HCT116 (cell line): ENCODE measurements around the gene WDR76. TPM values are rescaled to one million over a fixed set of nuclear protein-coding genes. Genes with fewer than 3 reads are reported as not detected.

Experiments used
- ATAC-seq: fragments of 200-7000 bp; cut with Tn5 transposase; 2 replicates; pipeline ENCODE4 v1.9.1; 2020; ENCODE audit warnings: mild to moderate bottlenecking, moderate library complexity
- BruUV-seq: library from RNA; stranded (reverse); fragments of 400-500 nt; replicated peaks from 2 replicates; lab custom pipeline; 2021; lab: Mats Ljungman, UMichigan
- CTCF ChIA-PET: fragments of 300-600 bp; sonication (Branson Sonifier 250); formaldehyde crosslinking; loops from one replicate; lab custom pipeline; 2021; ENCODE audit warnings: antibody characterized with exemption; lab: Charles Lee
- POLR2A ChIA-PET: fragments of 300-600, 350-600 bp; sonication (Branson Sonifier 250); formaldehyde crosslinking; loops from one replicate; lab custom pipeline; 2021; ENCODE audit warnings: antibody characterized with exemption; lab: Charles Lee
- RAD21 ChIA-PET, 2 experiments: fragments of 300-600 bp; sonication (Branson Sonifier 250); formaldehyde crosslinking; loops; one replicate each; lab custom pipeline; 2023; ENCODE audit warnings: low total read pairs in 2 of 2; ENCODE audit not compliant: uncharacterized antibody in 2 of 2, unreplicated experiment in 2 of 2, low non-redundant PET in 1 of 2; lab: Charles Lee
- DNase-seq: peaks from one replicate; pipeline ENCODE4 v3.0.0-alpha.2; 2010; ENCODE audit warnings: low read depth, low spot score
- H2AFZ ChIP-seq: fragments of 200-600 bp; shearing (Covaris generic), sonication (generic); 2 replicates; pipeline ENCODE4 v1.6.1; 2017; ENCODE audit warnings: low read depth, mixed run types, mixed read lengths, antibody characterized with exemption, low read length; ENCODE audit not compliant: poor library complexity, severe bottlenecking
- H3K27ac ChIP-seq: 2 replicates; pipeline ENCODE4 v1.5.1; 2012; ENCODE audit warnings: low read depth, low read length
- H3K27me3 ChIP-seq: fragments of 200-600 bp; sonication (generic); 2 replicates; pipeline ENCODE4 v1.6.1; 2016; ENCODE audit warnings: mixed run types, low read length, mixed read lengths; ENCODE audit not compliant: insufficient read depth
- H3K36me3 ChIP-seq, 2 experiments: fragments of 200-500 bp in 1 of 2; fragments of 200-600 bp in 1 of 2; sonication (Bioruptor generic) in 1 of 2; sonication (generic) in 1 of 2; 2 replicates each; pipeline versions ENCODE4 v1.5.1 to v1.6.1; 2014 to 2016; ENCODE audit warnings: low read length in 2 of 2, inconsistent platforms in 1 of 2, mixed read lengths in 1 of 2, mixed run types in 1 of 2; ENCODE audit not compliant: insufficient read depth in 2 of 2, control insufficient read depth in 1 of 2
- H3K4me1 ChIP-seq, 2 experiments: fragments of 200-600 bp in 1 of 2; sonication (generic) in 1 of 2; 2 replicates each; pipeline versions ENCODE4 v1.5.1 to v1.6.1; 2012 to 2017; ENCODE audit warnings: low read length in 2 of 2, inconsistent platforms in 1 of 2, mild to moderate bottlenecking in 1 of 2, mixed read lengths in 1 of 2, mixed run types in 1 of 2, moderate library complexity in 1 of 2; ENCODE audit not compliant: insufficient read depth in 2 of 2, control insufficient read depth in 1 of 2
- H3K4me2 ChIP-seq: fragments of 200-600 bp; sonication (generic); 2 replicates; pipeline ENCODE4 v1.6.1; 2017; ENCODE audit warnings: mixed run types, low read length, mixed read lengths
- H3K4me3 ChIP-seq, 2 experiments: fragments of 200-600 bp in 1 of 2; sonication (generic) in 1 of 2; replicated peaks in 1 of 2; 2 replicates each; pipeline ENCODE4 v1.5.1; 2011 to 2016; ENCODE audit warnings: low read length in 2 of 2, control low read depth in 1 of 2, low read depth in 1 of 2, mild to moderate bottlenecking in 1 of 2, mixed read lengths in 1 of 2, mixed run types in 1 of 2
- H3K79me2 ChIP-seq: fragments of 200-600 bp; sonication (generic); 2 replicates; pipeline ENCODE4 v1.6.1; 2017; ENCODE audit warnings: mild to moderate bottlenecking, mixed run types, low read length, moderate library complexity, mixed read lengths; ENCODE audit not compliant: insufficient read depth
- H3K9ac ChIP-seq: fragments of 200-600 bp; sonication (generic); 2 replicates; pipeline ENCODE4 v1.6.1; 2016; ENCODE audit warnings: low read length, mixed read lengths
- H3K9me2 ChIP-seq: fragments of 200-600 bp; sonication (generic), shearing (Covaris generic); 2 replicates; pipeline ENCODE4 v1.6.1; 2017; ENCODE audit warnings: mixed run types, mild to moderate bottlenecking, moderate library complexity; ENCODE audit not compliant: insufficient read depth
- H3K9me3 ChIP-seq, 2 experiments: fragments of 200-500 bp in 1 of 2; fragments of 200-600 bp in 1 of 2; sonication (Bioruptor generic) in 1 of 2; sonication (generic) in 1 of 2; 2 replicates each; pipeline ENCODE4 v1.6.1; 2014 to 2017; ENCODE audit warnings: low read length in 2 of 2, mixed read lengths in 2 of 2, inconsistent platforms in 1 of 2, low read depth in 1 of 2, mild to moderate bottlenecking in 1 of 2, mixed run types in 1 of 2, moderate library complexity in 1 of 2; ENCODE audit not compliant: control insufficient read depth in 1 of 2, insufficient read depth in 1 of 2
- H4K20me1 ChIP-seq: fragments of 200-600 bp; sonication (generic), shearing (Covaris generic); 2 replicates; pipeline ENCODE4 v1.6.1; 2017; ENCODE audit warnings: mixed run types, mild to moderate bottlenecking, moderate library complexity; ENCODE audit not compliant: insufficient read depth
- CBX3 ChIP-seq: IDR thresholded peaks from 2 replicates; pipeline ENCODE4 v1.6.1; 2012; ENCODE audit warnings: low read depth
- CEBPB ChIP-seq: IDR thresholded peaks from 2 replicates; pipeline ENCODE4 v1.6.1; 2012; ENCODE audit warnings: low read depth
- CTCF ChIP-seq, 3 experiments: fragments of 200-600 bp in 1 of 3; sonication (generic) in 1 of 3; IDR thresholded peaks in 2 of 3; conservative IDR thresholded peaks in 1 of 3; 2 replicates each; pipeline ENCODE4 v1.5.1; 2012 to 2017; ENCODE audit warnings: low read depth in 2 of 3, low read length in 2 of 3, antibody characterized with exemption in 1 of 3, borderline replicate concordance in 1 of 3, control low read depth in 1 of 3, mild to moderate bottlenecking in 1 of 3, mixed read lengths in 1 of 3, mixed run types in 1 of 3, moderate library complexity in 1 of 3; ENCODE audit not compliant: insufficient read depth in 1 of 3
- EZH2 ChIP-seq: fragments of 200-600 bp; sonication (generic); IDR thresholded peaks from 2 replicates; pipeline ENCODE4 v1.6.1; 2017; ENCODE audit warnings: antibody characterized with exemption, mixed run types
- MAX ChIP-seq: IDR thresholded peaks from 2 replicates; pipeline ENCODE4 v1.6.1; 2012
- RAD21 ChIP-seq: IDR thresholded peaks from 2 replicates; pipeline ENCODE4 v1.6.1; 2012; ENCODE audit warnings: low read depth, mild to moderate bottlenecking
- SP1 ChIP-seq: IDR thresholded peaks from 2 replicates; pipeline ENCODE4 v1.6.1; 2012; ENCODE audit warnings: low read depth
- SRF ChIP-seq: IDR thresholded peaks from 2 replicates; pipeline ENCODE4 v1.6.1; 2012; ENCODE audit warnings: low read depth
- TCF7L2 ChIP-seq: IDR thresholded peaks from 2 replicates; pipeline ENCODE4 v1.7.0; 2011; ENCODE audit warnings: borderline replicate concordance, inconsistent platforms; ENCODE audit not compliant: insufficient read depth, insufficient read length; ENCODE audit errors: extremely low read depth
- intact Hi-C: fragments of 100-400 bp; cut with micrococcal nuclease; formaldehyde crosslinking; loops from 2 replicates; pipeline ENCODE4 v1.10.0; 2022
- total RNA-seq: library from RNA; stranded (reverse); gene quantifications from one replicate; pipeline ENCODE4 v1.2.1, GENCODE V29; 2021; ENCODE audit not compliant: unreplicated experiment

The WDR76 gene
- total RNA-seq, 1 experiment from 2014 or later, result 33.0 TPM

- peaks cover 25 to 44% of the 10 kb centered on the region in 2 experiments for H3K4me1 ChIP-seq
- H3K79me2 ChIP-seq, result no peaks in the 10 kb centered on the region
- H3K9ac ChIP-seq, result no peak overlapping the region
- H3K4me3 ChIP-seq, result no peak overlapping the region
- TF ChIP-seq MAX (no peak), CEBPB (no peak), SRF (no peak), CBX3 (no peak), TCF7L2 (no peak), SP1 (no peak), RAD21 (no peak), CTCF (IDR thresholded peaks at IDR 0.05 in 2 of 3, conservative IDR thresholded peaks at IDR 0.05 in 1 of 3; ENCODE audit: borderline replicate concordance in 1 of 3, insufficient read depth in 1 of 3, low read depth in 2 of 3, low read length in 2 of 3) (no peak), EZH2 (no peak)
- no peaks in the 10 kb centered on the region for H3K9me2 ChIP-seq
- DNase-seq, result no peak
- H3K27ac ChIP-seq, result no peak overlapping the region
- ChIA-PET POLR2A (no interaction called here), RAD21 (interaction anchor here in 1 of 2 experiments (0.6 kb wide), 1 partner anchor 328 kb away, joined by 4 read pairs; no protein-coding TSS in a partner anchor), CTCF (interaction anchor here (1.5 kb wide), 1 partner anchor 34 kb away, joined by 4 read pairs; no protein-coding TSS in a partner anchor)
- H4K20me1 ChIP-seq, result no peaks in the 10 kb centered on the region
- H3K4me2 ChIP-seq, result no peak overlapping the region
- peaks cover 0 to 11% of the 10 kb centered on the region in 2 experiments; a peak in 2 of 4 replicates for H3K36me3 ChIP-seq
- no peaks in the 10 kb centered on the region for H3K27me3 ChIP-seq
- ATAC-seq, result no peak
- intact Hi-C loops, result no loop called here
- H2AFZ ChIP-seq, result no peak overlapping the region
- no TSS peak for BruUV-seq
- H3K9me3 ChIP-seq, result no peaks in the 10 kb centered on the region
Measured at GRCh38 chr15:43915631-43916325, 89.0 kb downstream of the WDR76 start.
